IPS-18a (cell line): ENCODE results near the gene GRM8.
"Not testable (repeated sequence)": the region's sequence is repeated elsewhere in the genome, so short reads cannot be mapped to it uniquely, and the experiment has no call there.

Experiments
- H3K27ac ChIP-seq: one replicate; pipeline ENCODE4 v1.5.1; 2013; ENCODE audit warnings: low read length
- H3K27me3 ChIP-seq: one replicate; pipeline ENCODE4 v1.6.1; 2013; ENCODE audit warnings: mild to moderate bottlenecking, low read length; ENCODE audit not compliant: control insufficient read depth, insufficient read depth
- H3K36me3 ChIP-seq: one replicate; pipeline ENCODE4 v1.6.1; 2013; ENCODE audit warnings: low read depth, low read length; ENCODE audit not compliant: control insufficient read depth
- H3K4me1 ChIP-seq: one replicate; pipeline ENCODE4 v1.6.1; 2013; ENCODE audit warnings: low read depth, low read length; ENCODE audit not compliant: control insufficient read depth
- H3K4me3 ChIP-seq: one replicate; pipeline ENCODE4 v1.5.1; 2013; ENCODE audit warnings: low read length
- H3K9ac ChIP-seq: one replicate; pipeline ENCODE4 v1.6.1; 2013; ENCODE audit warnings: mild to moderate bottlenecking, low read length, moderate library complexity
- H3K9me3 ChIP-seq: one replicate; pipeline ENCODE4 v1.6.1; 2013; ENCODE audit warnings: low read depth, low read length; ENCODE audit not compliant: control insufficient read depth

Gene GRM8

GRCh38 chr7:126682176-126682575 is 570.6 kb downstream of the GRM8 start:
- H3K27me3 ChIP-seq: no peaks in the 10 kb centered on the region
- H3K4me3 ChIP-seq: no peak overlapping the region
- H3K9me3 ChIP-seq: no peaks in the 10 kb centered on the region
- peaks cover 7% of the 10 kb centered on the region for H3K4me1 ChIP-seq
- no peak overlapping the region for H3K9ac ChIP-seq
- no peaks in the 10 kb centered on the region for H3K36me3 ChIP-seq
- H3K27ac ChIP-seq: no peak overlapping the region

- not testable (repeated sequence) for H3K9ac ChIP-seq, H3K27ac ChIP-seq, H3K9me3 ChIP-seq, H3K4me1 ChIP-seq, H3K4me3 ChIP-seq, H3K27me3 ChIP-seq, H3K36me3 ChIP-seq
Measured at GRCh38 chr7:126668762-126669161, 584.0 kb downstream of the GRM8 start.

GRCh38 chr7:126668367-126668752 is 584.4 kb downstream of the GRM8 start:
- Histone ChIP-seq H3K9me3 (no peaks in the 10 kb centered on the region), H3K4me3 (no peak overlapping the region), H3K4me1 (no peaks in the 10 kb centered on the region), H3K27ac (no peak overlapping the region), H3K27me3 (no peaks in the 10 kb centered on the region), H3K36me3 (no peaks in the 10 kb centered on the region), H3K9ac (no peak overlapping the region)

- Histone ChIP-seq H3K27ac (no peak overlapping the region), H3K36me3 (no peaks in the 10 kb centered on the region), H3K4me3 (no peak overlapping the region), H3K9ac (no peak overlapping the region), H3K27me3 (no peaks in the 10 kb centered on the region), H3K4me1 (no peaks in the 10 kb centered on the region), H3K9me3 (no peaks in the 10 kb centered on the region)
Measured at GRCh38 chr7:126667742-126668366, 584.9 kb downstream of the GRM8 start.

- H3K27ac ChIP-seq: no peak overlapping the region
- H3K9ac ChIP-seq: no peak overlapping the region
- no peak overlapping the region for H3K4me3 ChIP-seq
- no peaks in the 10 kb centered on the region for H3K36me3 ChIP-seq
- H3K4me1 ChIP-seq: peaks cover 17% of the 10 kb centered on the region
- no peaks in the 10 kb centered on the region for H3K27me3 ChIP-seq
- no peaks in the 10 kb centered on the region for H3K9me3 ChIP-seq
Measured at GRCh38 chr7:126662856-126663255, 589.9 kb downstream of the GRM8 start.

GRCh38 chr7:126659124-126659523 is 593.6 kb downstream of the GRM8 start:
- Histone ChIP-seq H3K27ac (no peak overlapping the region), H3K9ac (no peak overlapping the region), H3K4me3 (no peak overlapping the region), H3K27me3 (no peaks in the 10 kb centered on the region), H3K36me3 (no peaks in the 10 kb centered on the region), H3K9me3 (no peaks in the 10 kb centered on the region), H3K4me1 (peaks cover 24% of the 10 kb centered on the region)

- H3K36me3 ChIP-seq: no peaks in the 10 kb centered on the region
- peaks cover 24% of the 10 kb centered on the region for H3K4me1 ChIP-seq
- H3K4me3 ChIP-seq: no peak overlapping the region
- no peaks in the 10 kb centered on the region for H3K27me3 ChIP-seq
- H3K9ac ChIP-seq: no peak overlapping the region
- no peak overlapping the region for H3K27ac ChIP-seq
- no peaks in the 10 kb centered on the region for H3K9me3 ChIP-seq
Measured at GRCh38 chr7:126658684-126659083, 594.1 kb downstream of the GRM8 start.

GRCh38 chr7:126657599-126658358 is 595.0 kb downstream of the GRM8 start:
- Histone ChIP-seq H3K4me1 (peaks cover 24% of the 10 kb centered on the region), H3K36me3 (no peaks in the 10 kb centered on the region), H3K9me3 (no peaks in the 10 kb centered on the region), H3K27ac (no peak overlapping the region), H3K27me3 (no peaks in the 10 kb centered on the region), H3K4me3 (no peak overlapping the region), H3K9ac (no peak overlapping the region)

GRCh38 chr7:126657137-126657536 is 595.6 kb downstream of the GRM8 start:
- Histone ChIP-seq H3K36me3 (no peaks in the 10 kb centered on the region), H3K27me3 (no peaks in the 10 kb centered on the region), H3K4me3 (no peak overlapping the region), H3K27ac (no peak overlapping the region), H3K9ac (no peak overlapping the region), H3K9me3 (no peaks in the 10 kb centered on the region), H3K4me1 (peaks cover 24% of the 10 kb centered on the region)

GRCh38 chr7:126656165-126656564 is 596.6 kb downstream of the GRM8 start:
- Histone ChIP-seq H3K9ac (no peak overlapping the region), H3K9me3 (no peaks in the 10 kb centered on the region), H3K27ac (no peak overlapping the region), H3K4me3 (no peak overlapping the region), H3K27me3 (no peaks in the 10 kb centered on the region), H3K36me3 (no peaks in the 10 kb centered on the region), H3K4me1 (peaks cover 24% of the 10 kb centered on the region)

GRCh38 chr7:126637538-126637937 is 615.2 kb downstream of the GRM8 start:
- Histone ChIP-seq H3K36me3 (no peaks in the 10 kb centered on the region), H3K9me3 (no peaks in the 10 kb centered on the region), H3K27me3 (no peaks in the 10 kb centered on the region), H3K4me1 (peaks cover 6% of the 10 kb centered on the region), H3K27ac (no peak overlapping the region), H3K9ac (no peak overlapping the region), H3K4me3 (no peak overlapping the region)

- Histone ChIP-seq H3K9me3 (no peaks in the 10 kb centered on the region), H3K9ac (no peak overlapping the region), H3K4me1 (peaks cover 6% of the 10 kb centered on the region), H3K4me3 (no peak overlapping the region), H3K27ac (no peak overlapping the region), H3K36me3 (no peaks in the 10 kb centered on the region), H3K27me3 (no peaks in the 10 kb centered on the region)
Measured at GRCh38 chr7:126635545-126635944, 617.2 kb downstream of the GRM8 start.
